Fibroblast of the aortic adventitia (primary cell): ENCODE measurements around the gene DCHS2. TPM values are rescaled to one million over a fixed set of nuclear protein-coding genes. Genes with fewer than 3 reads are reported as not detected.

ENCODE experiments used
- DNase-seq: peaks from one replicate; pipeline ENCODE4 v3.0.0-alpha.2; 2010; ENCODE audit warnings: low read depth
- H3K4me3 ChIP-seq: 2 replicates; pipeline ENCODE4 v1.5.1; 2011; ENCODE audit warnings: low read depth, mild to moderate bottlenecking, control low read depth, low read length, moderate library complexity
- CTCF ChIP-seq: IDR thresholded peaks from 2 replicates; pipeline ENCODE4 v1.5.1; 2011; ENCODE audit warnings: mild to moderate bottlenecking, low read length, control low read depth, inconsistent platforms; ENCODE audit not compliant: insufficient read depth
- total RNA-seq: library from RNA; depleted of rRNA; stranded (reverse); fragments of >200 nt; gene quantifications from 2 replicates; pipeline ENCODE4 v1.2.3, GENCODE V29; 2012; ENCODE audit warnings: low replicate concordance

DCHS2 gene
- total RNA-seq, result under 0.01 TPM in 1 of 2 replicates, not detected in the other

GRCh38 chr4:154491341-154492271, at the start of gene DCHS2:
DCHS2 (minus strand) TSS chr4:154491799; CDS start chr4:154491355, 444 bp downstream.
- peak; percentile 13 for DNase-seq
- no peak for TF ChIP-seq CTCF
- peak within 1 kb of the TSS; percentile 28 for H3K4me3 ChIP-seq

- DNase-seq, result no peak
- no peak for TF ChIP-seq CTCF
- H3K4me3 ChIP-seq, result no peak overlapping the region
Measured at GRCh38 chr4:154534296-154534695, 42.7 kb upstream of the DCHS2 start.

- no peak for TF ChIP-seq CTCF
- no peak overlapping the region for H3K4me3 ChIP-seq
- peak; percentile 10 for DNase-seq
Measured at GRCh38 chr4:154529728-154530519, 38.3 kb upstream of the DCHS2 start.

- no peak for DNase-seq
- H3K4me3 ChIP-seq, result no peak overlapping the region
- TF ChIP-seq CTCF, result no peak
Measured at GRCh38 chr4:154528869-154529268, 37.3 kb upstream of the DCHS2 start.

- H3K4me3 ChIP-seq, result no peak overlapping the region
- DNase-seq, result no peak
- no peak for TF ChIP-seq CTCF
Measured at GRCh38 chr4:154527308-154527707, 35.7 kb upstream of the DCHS2 start.

GRCh38 chr4:154526151-154526550, 34.6 kb upstream of the DCHS2 start:
- no peak for DNase-seq
- H3K4me3 ChIP-seq, result no peak overlapping the region
- no peak for TF ChIP-seq CTCF
